HG03571 (cell line): ENCODE measurements around the gene LRRC17.

Experiments
- ATAC-seq: cut with Tn5 transposase; IDR thresholded peaks from one replicate; pipeline ENCODE4 v1.9.1; 2021; ENCODE audit not compliant: unreplicated experiment

LRRC17 gene

DNA sequence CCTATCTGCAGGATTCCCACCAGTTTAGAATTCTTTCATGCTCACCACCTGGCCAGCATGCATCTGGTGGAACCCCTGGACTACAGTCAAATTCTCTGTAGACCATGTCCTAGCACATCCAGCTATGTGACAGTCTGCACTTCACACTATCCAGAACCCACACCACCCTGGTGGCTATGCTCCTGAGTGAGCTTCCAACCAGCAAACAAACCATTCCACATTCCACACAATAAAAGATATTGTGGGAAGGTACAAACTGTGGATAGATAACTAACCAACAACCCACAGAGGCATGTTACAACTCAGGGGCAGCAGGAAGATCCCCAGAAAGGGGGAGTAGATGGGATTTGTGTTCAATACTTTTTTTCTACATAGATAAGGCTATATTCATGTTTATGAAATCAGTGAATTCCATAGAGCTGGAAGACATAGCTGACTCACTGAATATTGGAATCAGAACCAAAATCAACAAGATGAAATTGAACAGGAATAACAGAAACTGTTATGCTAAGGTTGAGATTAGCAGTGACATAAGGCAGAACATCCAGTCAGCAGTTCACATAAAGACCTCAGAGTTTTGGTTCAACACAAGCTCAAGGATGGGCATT, 72.5 kb downstream of the LRRC17 start:
- no peak for ATAC-seq

GRCh38 chr7:102988088-102988487, 75.3 kb downstream of the LRRC17 start:
- no peak for ATAC-seq

- no peak for ATAC-seq
Measured at GRCh38 chr7:102988631-102989560, 76.1 kb downstream of the LRRC17 start.

GRCh38 chr7:102990642-102991041, 77.8 kb downstream of the LRRC17 start:
- ATAC-seq = no peak

DNA sequence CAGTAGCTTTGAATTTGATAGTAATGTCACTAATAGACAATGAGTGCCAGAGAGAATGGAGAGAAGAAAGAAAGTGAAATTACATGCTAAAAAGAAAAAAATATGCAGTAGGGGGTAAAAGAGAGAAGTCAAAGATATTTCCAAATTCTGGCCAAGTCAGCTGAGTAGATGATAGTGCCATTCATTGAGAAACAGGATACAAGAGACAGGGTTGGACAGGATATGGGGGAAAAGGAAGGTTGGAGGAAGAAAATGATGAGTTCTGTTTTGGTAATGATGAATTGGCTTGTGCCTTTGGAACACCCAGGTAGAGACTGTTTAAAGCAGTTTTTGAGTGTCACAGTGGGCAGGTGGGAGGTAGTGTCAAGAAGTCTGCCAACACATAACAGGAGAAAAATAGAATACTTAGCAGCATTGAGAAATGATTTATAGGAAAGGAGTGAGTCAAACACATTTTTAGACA, 78.3 kb downstream of the LRRC17 start:
- no peak for ATAC-seq

GRCh38 chr7:102991540-102992214, 78.9 kb downstream of the LRRC17 start:
- no peak for ATAC-seq

- no peak for ATAC-seq
Measured at GRCh38 chr7:102992509-102992937, 79.7 kb downstream of the LRRC17 start.

GRCh38 chr7:102992938-102993717, 80.3 kb downstream of the LRRC17 start:
- no peak for ATAC-seq

GRCh38 chr7:102993718-102994029, 80.9 kb downstream of the LRRC17 start:
- ATAC-seq = no peak

DNA sequence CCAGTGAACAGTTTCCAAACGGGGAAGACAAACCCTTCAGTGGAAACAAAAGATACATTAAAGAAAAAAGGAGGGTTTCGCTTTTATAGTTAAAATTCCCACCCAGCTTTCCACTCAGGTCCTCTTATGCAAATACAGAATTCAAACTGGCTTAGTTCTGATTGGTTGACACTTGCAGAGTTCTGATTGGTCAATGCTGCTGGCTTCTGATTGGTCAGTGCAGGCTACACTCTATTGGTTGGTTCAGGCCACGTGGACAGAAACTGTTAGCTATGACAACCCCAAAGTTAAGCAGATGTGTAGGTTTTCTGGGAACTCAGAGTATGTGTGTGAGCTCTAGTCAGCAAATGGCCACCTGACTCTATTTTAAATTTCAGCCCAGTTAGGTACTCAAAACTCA, 81.8 kb downstream of the LRRC17 start:
- no peak for ATAC-seq
